HG02798 (cell line): Measurements from ENCODE around the gene ZNF407.

Experiments used
- ATAC-seq: cut with Tn5 transposase; IDR thresholded peaks from one replicate; pipeline ENCODE4 v1.9.1; 2021; ENCODE audit warnings: mild to moderate bottlenecking; ENCODE audit not compliant: unreplicated experiment, poor library complexity

The ZNF407 gene

DNA sequence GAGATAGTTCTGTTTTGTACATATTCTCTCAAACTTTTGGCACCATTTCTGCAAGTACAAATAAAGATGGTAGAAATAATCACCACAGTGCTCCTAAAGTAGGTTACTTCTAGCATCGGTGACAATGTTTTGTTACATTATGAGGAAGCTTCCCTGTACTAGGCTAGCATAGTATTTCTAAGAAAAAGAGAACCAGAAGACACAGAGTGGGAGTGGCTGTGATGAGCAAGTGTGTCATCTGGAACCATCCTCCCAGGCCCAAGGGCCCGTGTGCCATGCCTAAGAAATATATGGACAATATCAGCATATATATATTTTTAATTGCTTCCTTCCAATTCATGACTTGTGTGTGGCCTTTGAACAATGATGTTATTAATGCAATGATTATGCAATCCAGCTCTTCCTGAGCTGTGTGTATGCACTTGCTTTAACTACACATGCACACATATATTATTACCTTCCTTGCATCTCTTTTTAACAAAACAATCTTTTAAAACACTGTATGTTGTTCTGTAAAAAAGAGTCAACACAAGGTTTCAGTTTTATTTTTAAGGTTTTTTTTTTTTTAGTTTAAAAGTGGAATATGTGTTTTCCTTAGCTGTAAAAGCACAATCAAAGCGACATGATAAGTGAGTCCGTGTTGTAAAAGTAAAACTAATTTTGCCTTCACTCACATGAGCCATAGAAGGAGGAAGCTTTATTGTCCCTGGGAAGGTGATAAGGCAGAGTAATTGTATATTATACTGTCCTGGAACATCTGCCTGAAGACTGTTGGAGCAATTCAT, 303.9 kb downstream of the ZNF407 start:
- ATAC-seq, result no peak

DNA sequence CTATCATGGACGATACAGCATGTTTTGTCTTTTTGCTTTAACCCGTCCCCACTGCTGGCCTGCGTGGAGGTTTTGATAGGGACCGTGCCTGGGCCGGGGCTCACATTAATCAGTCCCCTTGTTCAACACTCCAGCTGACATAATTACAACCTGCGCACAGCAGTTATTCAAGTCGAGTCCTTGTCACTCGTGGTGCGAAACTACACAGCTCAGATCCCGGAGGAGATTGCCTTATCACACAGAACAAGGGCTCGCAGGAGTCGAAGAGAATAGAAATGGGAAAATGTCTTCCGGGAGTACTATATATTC, 304.4 kb downstream of the ZNF407 start:
- no peak for ATAC-seq

DNA sequence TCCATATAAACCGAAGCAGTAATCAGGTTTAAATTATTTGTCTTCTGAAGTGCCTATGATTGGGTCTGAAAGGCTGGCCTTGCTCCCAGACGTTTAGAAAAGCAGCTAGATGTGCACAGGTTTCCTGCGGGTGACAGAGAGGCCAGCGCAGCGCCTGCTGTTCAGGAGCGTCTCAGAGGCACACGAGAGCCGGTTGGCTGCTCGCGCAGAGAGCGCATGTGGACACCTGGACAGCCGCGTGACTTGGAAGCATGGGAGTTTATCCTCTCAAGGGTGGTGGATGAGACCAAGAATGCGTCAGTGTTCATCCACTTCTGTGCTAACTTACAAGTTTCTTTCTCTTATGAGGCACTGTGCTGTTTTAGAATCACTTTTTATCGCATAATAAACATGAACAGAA, 307.6 kb downstream of the ZNF407 start:
- no peak for ATAC-seq

DNA sequence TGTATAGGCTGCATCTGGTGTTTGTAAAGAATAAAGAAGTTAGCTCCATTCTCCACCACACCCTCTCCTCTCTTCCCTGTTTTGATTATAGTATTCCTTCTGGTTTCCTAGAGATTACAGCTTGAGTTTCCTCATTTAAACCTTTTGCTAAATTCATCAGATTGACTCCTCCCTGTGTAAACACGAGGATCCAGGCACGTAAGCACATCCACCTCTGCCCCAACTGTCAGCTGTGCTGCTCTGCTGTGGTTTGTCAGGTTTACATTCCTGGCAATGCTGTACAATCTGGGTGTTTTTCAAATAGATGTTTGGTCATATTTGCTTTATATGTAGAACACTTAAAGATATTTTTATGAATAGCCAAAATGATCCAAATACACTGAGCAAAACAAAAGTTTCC, 308.5 kb downstream of the ZNF407 start:
- ATAC-seq, result no peak

DNA sequence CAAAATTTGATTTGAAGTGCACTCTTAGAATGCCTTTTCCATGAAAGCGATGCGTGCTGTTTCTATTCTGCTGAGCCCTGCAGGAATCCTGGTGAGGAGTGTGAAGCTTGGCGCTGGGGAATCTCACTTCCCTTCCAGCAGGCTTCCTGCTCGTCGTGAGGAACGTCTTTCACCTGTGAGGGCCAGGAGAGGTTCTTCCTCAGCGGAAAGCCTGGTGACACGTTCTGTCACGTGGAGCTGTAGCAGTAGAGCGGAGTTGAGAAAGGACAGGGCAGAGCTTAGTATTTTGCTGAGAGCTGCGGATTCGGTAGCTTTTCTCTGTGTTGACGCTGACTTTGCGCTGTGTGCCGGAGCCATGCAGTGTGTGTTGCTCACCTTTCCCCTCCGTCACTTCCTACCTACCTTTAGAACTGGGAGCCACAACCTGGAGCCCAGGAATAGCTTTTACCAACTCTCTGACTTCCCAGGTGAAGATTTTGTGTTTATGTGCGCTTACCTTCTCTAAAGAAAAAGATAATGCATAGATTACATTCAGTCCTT, 316.5 kb downstream of the ZNF407 start:
- no peak for ATAC-seq

DNA sequence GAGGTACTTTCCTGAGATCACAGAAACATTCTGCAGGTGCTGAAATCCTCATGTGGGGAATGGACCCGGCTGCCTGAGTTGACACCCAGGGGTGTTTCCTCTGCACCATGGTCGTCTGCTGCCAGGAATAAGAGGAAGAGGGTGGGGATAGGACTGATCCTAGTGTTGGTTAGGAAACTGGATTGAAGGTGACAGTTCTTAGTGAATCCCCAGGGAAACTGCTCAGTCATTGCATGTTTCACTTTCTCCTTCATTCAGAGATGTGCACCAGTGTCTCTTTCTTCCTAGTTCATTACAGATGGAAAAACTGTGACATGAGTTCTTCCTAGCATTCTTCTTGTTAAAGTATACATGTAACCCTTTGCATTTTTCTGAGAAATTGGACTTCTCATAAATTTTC, 317.0 kb downstream of the ZNF407 start:
- no peak for ATAC-seq

DNA sequence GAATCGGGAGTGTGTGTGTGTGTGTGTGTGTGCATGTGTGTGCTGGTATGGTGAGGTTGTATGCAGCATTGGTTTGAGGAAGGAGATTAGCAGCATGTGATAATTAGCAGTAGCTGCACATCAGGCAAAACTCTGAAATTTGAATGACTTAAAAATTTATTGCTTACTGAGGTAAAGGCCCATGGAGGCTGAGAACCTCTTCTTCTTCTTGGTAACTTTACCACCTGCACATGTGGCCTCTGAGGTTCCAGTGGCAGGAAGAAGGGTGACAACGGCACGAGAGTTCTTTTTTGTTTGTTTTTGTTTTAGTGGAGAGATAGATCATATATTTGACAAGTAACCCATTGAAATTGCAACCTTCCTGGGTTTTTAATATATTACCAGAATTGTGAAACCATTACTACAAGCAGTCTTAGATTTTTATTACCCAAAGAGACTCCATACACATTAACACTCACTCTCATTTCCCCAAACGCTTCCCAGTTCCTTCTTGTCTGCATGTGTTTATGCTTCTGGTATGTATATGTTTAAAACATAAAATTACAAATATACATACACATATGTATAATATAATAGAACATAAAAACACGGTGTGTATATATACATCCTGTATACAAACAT, 319.2 kb downstream of the ZNF407 start:
- no peak for ATAC-seq

DNA sequence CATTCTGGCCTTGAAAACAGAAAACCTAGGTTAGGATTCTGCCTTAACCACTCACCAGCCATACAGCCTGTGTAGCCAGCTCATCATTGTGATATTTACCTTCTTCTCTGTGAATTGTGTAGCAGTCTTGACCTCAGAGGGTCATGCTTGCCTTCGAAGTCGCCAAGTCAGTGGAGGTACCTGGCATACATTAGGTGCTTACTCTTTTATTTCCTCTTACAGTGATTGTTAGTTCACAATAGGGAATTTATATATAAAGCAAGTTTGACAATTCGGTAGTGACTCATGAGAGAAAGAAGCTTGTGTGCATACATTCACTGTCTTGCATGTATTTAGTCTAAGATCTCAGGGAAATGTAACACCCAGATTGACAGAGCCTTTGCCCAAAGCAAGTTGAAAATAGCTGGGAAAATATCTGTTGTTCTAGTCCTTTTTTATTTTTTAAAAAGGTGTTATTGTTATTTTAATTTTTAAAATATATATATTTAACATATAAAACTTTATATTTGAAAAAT, 320.7 kb downstream of the ZNF407 start:
- no peak for ATAC-seq

DNA sequence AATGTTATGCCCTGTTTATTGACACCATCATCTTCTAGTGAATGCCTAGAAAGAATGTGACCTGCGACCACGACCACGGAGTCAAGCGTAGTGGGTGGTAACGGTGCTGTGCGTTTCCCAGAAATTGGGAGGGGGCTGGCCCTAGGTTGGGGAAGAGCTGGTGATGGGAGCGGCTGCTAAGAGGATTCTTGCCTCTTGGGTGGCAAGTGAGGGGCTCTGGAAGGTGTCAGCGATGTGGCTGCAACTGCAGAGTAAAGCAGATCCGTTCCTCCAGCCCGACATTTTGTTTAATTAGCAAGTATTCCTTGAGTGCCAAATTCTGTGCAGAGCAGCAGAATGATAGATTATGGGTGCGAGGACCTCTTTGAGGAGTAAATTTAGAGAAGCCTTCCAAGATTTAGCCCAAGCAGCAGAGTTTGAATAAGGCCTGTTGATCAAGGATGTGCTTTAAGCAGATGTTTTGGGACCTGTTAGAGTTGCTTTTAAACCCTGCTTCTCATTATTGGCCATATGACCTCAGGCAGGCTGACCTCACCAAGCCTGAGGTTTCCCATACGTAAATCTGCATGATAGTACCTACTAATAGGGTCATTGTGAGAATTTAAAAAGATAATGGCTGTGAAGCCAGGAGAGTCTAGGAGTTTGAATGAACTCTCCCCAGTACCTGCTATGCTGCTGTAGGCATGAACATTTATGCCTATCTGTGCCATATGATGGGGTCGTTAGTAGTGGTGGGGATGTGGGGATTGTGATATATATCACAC, 323.6 kb downstream of the ZNF407 start:
- ATAC-seq, result no peak

DNA sequence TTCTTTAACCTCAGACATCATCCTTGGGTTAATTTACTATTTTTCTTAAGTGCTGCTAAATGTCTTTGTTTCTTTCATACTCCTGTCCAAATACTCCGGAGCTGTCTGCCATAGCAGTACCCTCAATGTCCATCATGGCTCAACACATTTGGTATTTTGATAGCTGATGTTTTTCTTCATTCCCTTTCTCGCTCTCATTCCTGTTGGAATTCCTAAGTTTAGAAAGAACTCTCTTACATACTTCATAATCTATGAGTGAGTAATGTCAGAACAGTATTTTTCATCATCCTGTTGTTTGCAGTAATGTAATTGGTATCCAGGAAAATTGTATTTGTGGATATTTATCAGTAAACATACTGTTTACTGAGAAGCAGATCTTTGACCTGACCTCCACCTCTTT, 328.4 kb downstream of the ZNF407 start:
- no peak for ATAC-seq

DNA sequence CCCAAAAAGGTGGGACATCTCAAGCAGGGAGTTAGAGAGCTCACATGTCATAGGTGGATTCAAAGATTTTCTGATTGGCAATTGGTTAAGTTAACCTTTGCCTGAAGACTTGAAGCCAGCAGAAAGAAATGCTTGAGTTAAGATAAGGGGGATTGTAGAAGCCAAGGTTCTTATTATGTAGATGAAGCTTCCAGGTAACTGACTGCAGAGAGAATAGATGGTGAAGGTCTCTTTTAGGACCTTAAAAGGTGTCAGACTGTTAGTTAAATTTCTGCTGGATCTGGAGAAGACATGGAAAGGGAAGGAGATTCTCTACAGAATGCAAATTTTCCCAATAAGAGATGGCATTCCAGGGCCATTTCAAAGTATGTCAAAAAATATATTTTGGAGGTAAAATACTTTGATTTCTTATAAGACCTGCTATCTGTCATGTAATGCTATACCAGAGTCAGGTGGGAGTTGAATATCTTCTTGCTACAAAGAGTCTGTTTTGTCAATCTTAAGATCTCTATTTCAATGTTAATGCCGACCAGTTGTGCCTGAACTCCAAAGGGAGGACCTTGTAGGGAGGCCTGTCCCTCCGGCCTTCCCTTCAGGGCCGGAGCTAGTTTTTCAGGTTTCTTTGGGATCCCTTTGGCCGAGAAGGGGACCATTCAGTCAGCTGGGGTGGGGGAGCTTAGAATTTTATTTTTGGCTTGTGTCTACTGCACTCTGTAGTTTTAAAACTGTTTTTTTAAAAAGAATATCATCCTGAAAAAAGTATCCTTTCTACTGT, 330.7 kb downstream of the ZNF407 start:
- no peak for ATAC-seq

DNA sequence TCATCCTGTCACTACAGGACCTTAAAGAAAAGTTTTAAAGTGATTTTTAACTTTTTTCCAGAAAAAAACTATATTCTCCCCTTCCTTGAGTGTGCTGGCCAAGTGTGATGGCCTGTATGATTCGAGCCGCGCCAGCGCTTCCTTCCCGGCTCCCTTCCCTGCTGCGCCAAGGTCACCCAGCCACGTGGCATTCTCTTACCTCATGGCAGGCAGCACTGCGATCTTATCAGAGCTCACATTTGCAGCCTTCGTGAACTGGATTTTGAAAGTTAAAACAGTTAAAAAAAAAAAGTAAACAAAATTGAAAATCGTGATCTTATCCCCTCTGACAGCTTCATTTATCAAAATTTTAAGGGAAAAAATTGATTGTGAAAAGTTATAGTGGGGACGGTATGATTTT, 331.4 kb downstream of the ZNF407 start:
- no peak for ATAC-seq

DNA sequence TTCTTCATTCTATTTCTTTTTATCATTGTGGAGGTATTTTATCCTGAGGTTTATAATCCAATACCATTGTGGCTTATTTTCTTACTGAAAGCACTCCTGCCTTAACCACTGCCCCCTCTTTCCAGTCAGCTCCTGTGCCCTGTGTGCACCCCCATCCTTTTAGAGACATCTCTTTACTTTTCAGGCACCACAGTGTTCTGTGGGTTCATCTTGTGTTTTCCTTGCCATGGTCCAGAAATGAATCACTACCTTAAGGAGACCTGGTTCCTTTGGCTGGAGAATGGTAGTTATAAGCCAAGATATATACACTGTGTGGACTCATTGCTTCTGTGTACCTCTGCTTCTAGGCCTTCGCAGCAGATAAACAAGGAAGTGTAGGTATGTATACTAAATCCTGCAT, 332.9 kb downstream of the ZNF407 start:
- no peak for ATAC-seq

DNA sequence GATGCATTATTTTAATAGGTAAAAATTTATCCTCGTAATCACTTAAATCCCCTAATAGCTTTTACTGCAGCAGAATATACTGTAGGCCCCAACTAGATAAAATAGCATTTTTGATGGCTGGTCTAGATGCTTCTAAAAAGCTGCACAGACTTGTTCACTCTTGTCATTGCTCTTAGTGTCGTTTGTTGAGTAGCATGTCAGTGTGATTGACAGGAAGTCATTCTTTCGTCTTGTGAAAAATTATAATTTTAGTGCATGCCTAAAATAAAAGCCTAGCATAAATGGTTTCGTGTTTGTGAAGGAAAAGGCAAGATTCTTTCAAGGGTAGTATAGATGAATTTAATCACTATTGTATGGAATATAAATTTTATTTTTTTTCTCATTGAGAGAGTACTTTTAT, 336.3 kb downstream of the ZNF407 start:
- ATAC-seq, result no peak

DNA sequence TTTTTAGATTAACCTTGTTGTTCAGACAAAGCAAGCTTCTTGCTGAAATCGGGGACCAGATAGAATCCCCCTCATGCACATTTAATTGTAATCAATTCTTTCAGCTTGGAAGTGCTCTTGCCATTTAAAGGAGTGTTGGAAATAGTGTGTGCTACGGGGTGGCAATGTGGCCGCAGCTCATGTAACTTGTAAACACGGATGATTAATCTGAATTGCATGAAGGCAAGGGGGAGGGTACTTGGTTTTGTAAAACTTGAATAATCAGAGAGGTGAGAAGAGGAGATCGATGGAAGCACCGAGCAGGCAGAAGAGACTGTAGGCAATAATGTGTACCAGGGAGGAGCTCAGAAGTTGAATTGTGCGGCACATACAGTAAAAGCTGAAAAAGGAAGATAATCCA, 337.8 kb downstream of the ZNF407 start:
- ATAC-seq, result no peak

DNA sequence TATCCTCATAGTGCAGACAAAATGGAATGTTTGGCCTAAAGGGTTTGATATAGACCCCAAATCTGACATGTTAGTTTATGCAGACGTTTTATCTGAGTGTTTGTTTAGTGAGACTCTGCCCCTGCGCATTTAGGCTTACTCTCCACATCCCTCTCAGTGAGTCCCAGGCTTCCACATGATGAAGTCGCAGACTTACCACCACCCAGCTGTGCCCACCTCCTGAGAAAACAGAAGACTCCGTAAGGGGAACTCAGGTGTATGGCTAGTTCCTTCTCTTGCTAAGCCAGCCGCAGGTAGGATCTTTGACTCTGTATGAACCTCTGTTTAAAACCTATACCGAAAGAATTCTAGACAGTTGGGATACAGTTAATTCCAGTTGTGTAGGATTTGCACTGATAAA, 338.7 kb downstream of the ZNF407 start:
- no peak for ATAC-seq

DNA sequence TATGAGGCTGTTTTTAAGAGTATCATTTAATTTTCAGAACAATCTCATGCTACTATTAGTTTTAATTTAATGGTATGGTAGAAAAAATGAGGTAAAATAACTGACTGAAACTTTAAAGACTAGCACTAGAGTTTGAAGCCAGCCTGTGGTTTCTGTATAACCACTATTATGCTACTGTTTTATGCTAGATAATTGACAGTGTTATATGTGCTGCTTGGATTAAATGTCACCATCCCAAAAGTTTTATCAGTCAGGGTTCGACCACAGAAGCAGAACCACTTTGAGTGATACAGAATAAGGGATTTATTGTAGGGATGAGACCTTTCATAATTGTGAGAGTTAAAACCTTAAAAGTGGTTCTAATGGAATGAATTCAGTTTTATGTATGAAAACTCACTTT, 339.6 kb downstream of the ZNF407 start:
- no peak for ATAC-seq

DNA sequence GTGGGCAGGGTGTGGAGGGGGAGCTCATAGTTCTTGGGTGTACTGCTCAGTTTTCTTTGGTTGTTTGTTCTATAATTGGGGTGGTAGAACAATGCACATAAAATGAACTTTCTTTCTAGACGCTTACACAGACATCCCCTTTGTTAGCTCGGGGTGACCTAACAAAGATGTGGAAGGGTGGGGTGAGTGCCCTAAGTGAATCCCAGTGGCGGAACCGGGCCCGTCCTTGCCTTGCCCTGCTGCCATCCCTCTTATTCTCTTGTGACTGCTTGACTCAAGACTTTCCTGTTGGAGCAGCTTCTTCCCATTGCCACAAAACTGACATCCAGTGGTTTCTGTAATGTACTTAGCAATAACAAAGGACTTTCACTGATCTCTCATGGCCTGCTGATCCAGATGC, 343.2 kb downstream of the ZNF407 start:
- no peak for ATAC-seq

DNA sequence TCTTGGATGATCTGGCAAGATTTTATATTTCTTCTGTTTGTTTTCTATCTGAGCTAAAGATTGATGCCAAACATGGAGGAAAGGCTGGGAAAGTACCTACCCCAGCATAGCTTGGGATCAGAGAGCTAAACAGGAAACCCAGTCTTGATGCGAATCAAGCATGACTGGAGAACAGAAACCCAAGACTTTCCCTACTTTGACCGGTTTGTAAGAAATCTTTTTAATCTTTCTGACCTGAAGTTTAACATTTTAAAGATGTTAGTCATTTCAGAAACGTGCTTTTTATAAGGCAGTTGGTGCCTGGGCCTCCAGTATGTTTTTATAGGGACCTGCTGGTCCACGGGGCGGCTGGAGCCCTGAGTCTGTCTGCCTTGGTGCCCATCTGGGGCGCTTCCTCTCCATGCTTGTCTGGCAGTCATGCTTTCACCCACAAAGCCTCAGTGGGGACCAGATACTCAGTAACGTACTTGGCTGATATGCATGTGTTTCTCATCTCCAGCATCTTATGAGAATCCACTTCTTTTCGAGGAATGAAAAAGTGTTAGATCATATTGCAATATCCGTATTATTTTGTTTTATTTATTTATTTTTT, 344.7 kb downstream of the ZNF407 start:
- peak; percentile 91 for ATAC-seq

DNA sequence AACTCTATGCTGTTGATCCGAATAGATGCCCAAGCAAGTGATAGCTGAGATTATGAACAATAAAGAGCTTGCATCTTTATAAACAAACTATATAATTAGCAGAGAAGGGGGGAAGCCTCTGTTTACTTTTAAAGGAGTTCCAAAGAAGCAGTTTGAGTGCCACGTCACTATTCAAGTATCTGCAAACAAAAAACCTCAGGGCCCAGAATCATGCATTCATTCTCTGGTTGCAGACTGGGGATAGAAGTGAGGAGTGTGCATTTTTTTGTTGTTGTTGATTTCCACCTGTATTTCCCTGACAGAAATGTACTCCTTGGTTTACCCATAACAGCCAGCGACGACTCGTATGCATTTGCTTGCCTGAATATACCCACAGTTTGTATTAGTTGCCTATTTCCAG, 347.0 kb downstream of the ZNF407 start:
- no peak for ATAC-seq
